ENCODE results near the gene CSNK2A1. TPM values are rescaled to one million over a fixed set of nuclear protein-coding genes. Genes with fewer than 3 reads are reported as not detected.

The CSNK2A1 gene
- total and polyA plus RNA-seq, 3 experiments from 2014 or later = 53.1 to 173 (median 172) TPM

Other genes with a start within 250 kb of the CSNK2A1 start
- gene ZCCHC3, start 246.2 kb downstream of the CSNK2A1 start, total RNA-seq = 10 to 100 TPM; 25.3 to 25.4 TPM
- gene ZCCHC3, start 246.2 kb downstream of the CSNK2A1 start, polyA plus RNA-seq = 14.1 TPM
- 1 to 10 TPM; 4.7 to 5.1 TPM for gene SOX12, start 218.2 kb downstream of the CSNK2A1 start, total RNA-seq
- 0.64 TPM for gene SOX12, start 218.2 kb downstream of the CSNK2A1 start, polyA plus RNA-seq
- 1 to 10 TPM; 7.6 to 9.5 TPM for gene NRSN2, start 196.7 kb downstream of the CSNK2A1 start, total RNA-seq
- gene NRSN2, start 196.7 kb downstream of the CSNK2A1 start, polyA plus RNA-seq = 1.0 TPM
- 10 to 100 TPM; 24.6 to 28.7 TPM for gene TRIB3, start 163.0 kb downstream of the CSNK2A1 start, total RNA-seq
- gene TRIB3, start 163.0 kb downstream of the CSNK2A1 start, polyA plus RNA-seq = 12.0 TPM
- 10 to 100 TPM; 83.7 to 90.5 TPM for gene RBCK1, start 135.5 kb downstream of the CSNK2A1 start, total RNA-seq
- 95.7 TPM for gene RBCK1, start 135.5 kb downstream of the CSNK2A1 start, polyA plus RNA-seq
- 10 to 100 TPM; 24.6 to 25.0 TPM for gene TBC1D20, start 81.3 kb downstream of the CSNK2A1 start, total RNA-seq
- 28.6 TPM for gene TBC1D20, start 81.3 kb downstream of the CSNK2A1 start, polyA plus RNA-seq
- not detected for gene TCF15, start 66.5 kb upstream of the CSNK2A1 start, total RNA-seq
- not detected for gene TCF15, start 66.5 kb upstream of the CSNK2A1 start, polyA plus RNA-seq
- gene SRXN1, start 109.4 kb upstream of the CSNK2A1 start, total RNA-seq = 10 to 100 TPM; 25.9 to 26.3 TPM
- 20.3 TPM for gene SRXN1, start 109.4 kb upstream of the CSNK2A1 start, polyA plus RNA-seq
- not detected for gene SCRT2, start 132.0 kb upstream of the CSNK2A1 start, total RNA-seq
- gene SCRT2, start 132.0 kb upstream of the CSNK2A1 start, polyA plus RNA-seq = not detected
- gene SLC52A3, start 224.7 kb upstream of the CSNK2A1 start, total RNA-seq = not detected
- gene SLC52A3, start 224.7 kb upstream of the CSNK2A1 start, polyA plus RNA-seq = not detected